Right forelimb (tissue), 1 donor: ENCODE results near the gene JAG1.
A peak's percentile ranks its signal among the peaks of the same experiment; 100 is the strongest.

Experiments used
- DNase-seq: peaks from one replicate; pipeline ENCODE4 v3.0.0-alpha.2; 2018

JAG1 gene

DNA sequence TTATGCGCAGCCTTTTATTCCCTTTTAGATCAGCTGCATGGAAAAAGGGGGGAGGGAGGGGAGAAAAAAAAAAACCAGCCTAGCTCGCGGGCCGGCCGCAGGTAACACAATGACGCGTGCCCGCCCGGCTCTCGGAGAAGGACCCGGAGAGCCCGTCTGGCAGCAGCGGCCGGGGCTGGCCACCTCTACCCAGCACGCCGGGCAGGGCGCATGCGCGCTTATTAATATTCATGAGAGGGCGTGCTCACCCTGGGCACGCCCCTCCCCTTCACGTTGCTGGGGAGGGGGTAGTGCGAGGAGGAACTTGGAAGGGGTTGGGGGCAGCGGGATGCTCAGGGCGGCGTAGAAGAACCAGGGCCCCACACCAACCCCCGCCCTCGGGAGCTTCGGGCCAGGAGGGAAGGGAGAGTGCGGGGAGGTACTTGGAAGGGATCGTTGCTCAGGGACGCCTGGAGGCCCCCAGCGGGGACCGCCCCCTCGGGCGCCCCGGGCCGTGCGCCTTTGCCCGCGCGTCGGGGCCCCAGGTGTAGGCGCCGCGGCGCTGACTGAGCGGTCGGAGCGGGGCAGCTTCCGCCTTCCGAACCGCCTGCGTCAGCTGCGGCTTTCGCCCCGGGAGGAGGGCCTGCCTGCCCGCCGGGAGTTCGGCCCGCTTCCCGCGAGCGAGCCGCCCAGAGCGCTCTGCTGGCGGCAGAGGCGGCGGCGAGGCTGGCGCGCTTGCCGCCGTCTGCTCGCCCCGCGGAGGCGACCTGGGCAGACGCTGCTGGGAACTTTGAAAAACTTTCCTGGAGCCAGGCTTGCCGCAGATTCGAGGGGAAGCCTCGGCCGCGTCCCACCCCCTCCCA, at the start of gene JAG1:
JAG1 (minus strand) TSS at position 158 of the 842 bp plus-strand sequence. CDS start 469 bp downstream, outside the sequence.
- DNase-seq: peak; percentile 94

DNA sequence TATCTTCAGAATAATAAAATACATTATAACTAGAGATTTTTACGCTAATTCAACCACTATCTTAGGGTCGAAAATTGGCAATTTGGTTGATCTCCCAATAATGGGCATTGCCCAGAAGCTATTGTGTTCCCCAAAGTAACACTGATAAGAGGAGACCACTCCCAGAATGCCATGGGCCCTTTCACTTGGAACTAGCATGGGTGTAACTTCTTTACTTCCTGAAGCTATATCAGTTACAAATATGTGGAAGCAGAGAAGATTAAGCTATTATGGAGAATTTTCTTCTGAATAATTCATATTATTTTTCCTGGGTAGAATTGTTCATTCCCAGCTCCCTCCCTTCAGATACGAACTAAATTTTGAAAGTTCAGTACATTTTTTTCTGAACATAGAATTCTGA, 48.2 kb upstream of the JAG1 start:
- DNase-seq: no peak

DNA sequence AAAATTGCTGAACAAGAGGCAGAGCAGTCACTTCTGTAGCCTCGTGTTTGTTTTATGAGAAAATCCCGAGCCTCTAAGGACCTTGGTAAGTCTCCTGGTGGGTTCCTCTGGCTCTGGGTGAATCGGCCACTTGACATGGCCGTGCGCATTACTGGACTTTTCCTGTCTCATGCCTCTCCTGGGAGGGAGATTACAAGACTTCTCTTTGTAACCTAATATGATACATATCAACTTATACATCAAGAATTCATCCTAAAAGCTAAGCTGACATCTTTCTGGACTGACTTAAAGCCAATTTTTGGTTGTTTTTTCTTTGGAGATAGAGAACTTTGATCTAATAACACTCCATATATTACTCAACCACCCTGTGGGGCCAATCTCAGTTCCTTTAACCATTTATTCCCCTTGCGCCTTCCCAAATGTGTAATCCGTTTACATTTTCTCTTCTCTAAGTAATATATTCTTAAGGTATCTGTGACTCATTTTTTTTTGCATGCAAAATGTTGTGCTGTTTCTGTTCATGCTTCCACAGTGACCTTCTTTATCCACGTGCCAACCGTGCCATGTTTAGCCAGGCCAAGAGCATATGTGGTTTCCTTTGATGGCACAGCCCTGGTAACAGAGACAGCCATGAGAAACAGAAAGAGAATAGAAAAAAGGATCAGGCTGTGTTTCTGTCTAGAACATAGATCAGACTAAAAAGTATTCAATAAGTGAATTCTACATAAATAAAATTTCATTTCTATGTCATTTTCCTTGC, 47.5 kb upstream of the JAG1 start:
- no peak for DNase-seq

DNA sequence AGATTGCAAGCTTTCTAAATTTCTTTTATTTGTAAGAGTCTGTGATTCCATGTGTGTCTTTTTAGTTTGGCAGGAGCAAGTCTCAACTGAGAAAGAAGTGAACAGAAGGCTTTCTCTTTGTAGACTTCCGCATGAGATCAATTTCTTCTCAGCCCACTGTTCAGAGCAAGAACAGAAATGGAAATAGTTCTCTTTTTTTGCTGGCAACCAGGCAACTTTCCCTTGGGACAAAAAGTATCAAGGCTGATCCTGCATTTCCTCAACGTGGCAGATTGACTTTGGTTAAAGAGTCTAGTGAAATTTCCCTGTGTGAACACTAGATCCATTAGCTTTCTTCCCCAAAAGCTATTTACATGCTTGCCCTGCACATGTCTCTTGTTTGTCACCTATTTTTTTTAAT, 46.8 kb upstream of the JAG1 start:
- DNase-seq: no peak

DNA sequence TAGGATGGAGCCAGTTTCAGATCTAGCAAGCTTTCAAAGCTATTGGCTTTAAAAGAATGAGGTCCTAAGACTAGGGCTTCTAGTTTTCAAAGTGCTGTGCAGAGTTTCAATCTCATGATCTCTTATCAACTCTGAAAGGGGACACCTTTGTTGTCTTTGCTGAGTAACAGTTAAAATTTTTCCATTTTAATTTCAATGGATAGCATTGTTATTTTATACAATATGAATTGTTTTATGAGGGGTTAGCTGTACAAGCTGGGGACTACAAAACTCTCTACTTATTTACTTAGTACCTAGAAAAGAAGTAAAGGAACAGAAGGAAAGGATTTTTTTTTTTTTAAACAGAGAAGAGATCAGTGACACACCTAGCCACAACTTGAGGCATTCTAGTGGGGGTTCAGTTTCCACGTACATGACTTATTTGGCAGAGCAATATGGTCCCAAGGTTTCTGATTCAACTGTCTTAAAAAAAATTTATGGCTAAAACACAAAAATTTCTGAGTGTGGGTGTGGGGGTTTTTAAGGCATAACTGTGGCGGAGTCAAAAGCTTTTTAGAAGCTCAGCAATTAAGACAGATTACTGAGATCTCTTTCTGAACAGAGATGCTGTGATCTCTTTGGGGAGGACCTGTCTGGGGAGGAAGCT, 46.1 kb upstream of the JAG1 start:
- DNase-seq: no peak

DNA sequence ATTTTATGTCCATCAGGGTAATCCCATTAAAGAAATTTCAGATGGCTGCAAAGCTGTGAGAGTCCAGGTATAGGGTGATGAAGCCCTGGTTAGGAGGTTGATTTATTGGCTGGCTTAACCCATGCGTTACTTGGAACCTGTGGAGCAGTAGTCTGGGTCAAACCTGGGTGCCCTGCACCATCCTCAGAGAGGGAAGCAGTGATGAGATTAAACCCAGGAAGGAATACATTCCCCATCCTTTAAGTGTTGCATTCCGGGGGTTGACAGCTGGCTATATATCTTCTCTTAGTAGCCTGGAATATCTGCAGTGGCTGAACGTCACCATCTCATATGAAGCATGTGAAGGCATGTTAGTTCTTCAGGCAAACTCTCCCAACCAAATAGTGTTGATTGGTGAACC, 44.9 kb upstream of the JAG1 start:
- DNase-seq: no peak

DNA sequence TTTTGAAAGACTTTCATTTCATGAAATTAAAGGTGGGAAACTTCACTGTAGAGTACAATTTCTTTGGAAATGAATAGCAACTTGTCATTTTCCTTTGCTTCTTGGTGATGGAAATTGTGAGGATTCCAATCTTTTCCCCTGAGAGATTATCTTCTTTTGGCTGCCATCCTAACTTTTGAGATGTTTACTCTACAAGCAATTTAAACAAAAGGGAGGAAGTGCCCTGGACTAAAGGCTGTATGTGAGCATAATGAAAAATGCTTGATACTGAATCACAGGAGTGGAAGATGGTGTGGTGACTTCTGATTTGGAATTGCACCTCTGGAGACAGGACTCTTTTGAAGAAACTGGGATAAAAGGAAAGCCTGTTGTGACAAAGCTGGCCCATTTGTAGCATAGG, 43.1 kb upstream of the JAG1 start:
- DNase-seq: no peak

DNA sequence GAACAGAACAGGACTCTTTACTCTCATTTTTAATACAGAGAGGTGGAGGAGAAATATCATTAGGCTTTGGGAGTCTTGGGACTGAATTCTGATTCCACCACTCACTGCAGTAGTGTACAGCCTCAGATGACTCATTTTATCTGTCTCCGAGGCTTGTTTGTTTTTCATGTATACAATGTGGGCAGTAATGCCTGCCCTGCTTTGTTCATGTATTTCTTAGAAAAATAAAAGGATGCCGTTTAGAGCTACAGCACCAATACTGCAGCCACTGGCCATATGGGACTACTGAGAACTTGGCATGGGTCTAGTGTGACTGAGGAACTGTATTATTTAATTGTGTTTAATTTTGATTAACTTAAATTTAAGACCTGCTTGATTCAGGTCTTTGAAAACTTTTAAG, 41.2 kb upstream of the JAG1 start:
- no peak for DNase-seq

DNA sequence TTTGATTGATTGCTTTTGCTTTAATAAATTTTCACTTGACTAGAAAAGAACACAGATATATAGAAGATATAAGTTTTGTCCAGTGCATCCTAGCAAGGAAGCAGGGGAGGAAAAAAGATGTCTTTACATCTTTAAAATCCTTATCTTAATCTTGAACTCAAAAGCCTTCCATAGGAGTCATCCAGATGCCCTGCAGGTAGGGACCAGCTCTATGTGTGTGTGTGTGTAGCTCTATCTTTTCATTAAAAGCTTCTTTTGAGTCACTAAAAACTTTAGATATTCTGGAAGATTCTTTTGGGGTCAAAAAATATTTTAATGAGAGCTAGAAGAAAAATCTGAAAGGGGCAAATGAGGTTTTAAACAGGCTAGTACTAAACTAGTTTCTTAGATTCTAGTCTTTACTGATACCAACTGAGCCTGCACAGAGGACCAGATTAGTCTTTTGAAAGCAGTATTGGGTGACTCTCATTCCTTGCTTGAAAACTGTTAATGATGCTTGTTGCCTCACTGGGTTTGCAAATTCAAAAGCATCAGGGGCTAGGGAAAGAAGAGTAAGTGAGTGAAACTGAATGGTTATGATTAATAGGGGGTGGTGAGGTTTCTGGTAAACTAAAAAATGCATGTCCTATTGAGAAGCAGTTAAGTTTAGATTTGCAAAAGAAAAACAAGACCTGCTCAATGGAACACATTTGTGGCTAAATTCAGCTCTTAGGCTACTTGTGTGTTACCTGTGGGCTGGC, 40.6 kb upstream of the JAG1 start:
- no peak for DNase-seq

DNA sequence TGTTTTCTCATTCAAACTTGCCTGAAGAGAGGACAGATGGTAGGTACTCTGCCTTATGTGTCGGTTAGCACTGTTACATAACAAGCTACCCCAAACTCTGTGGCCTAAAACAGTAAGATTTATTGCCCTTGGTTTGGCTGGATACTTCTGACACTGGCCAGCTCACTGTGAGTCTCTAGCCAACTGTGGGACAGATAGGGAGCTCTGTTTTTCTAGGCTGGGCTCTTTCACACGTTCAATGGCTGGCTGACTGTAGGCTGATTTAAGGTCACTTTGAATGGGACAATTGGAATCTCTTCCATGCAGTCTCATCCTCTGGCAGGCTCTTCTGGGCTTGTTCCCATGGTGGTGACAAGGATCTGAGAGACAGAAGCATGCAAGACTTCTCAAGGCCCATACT, 39.4 kb upstream of the JAG1 start:
- DNase-seq: no peak

DNA sequence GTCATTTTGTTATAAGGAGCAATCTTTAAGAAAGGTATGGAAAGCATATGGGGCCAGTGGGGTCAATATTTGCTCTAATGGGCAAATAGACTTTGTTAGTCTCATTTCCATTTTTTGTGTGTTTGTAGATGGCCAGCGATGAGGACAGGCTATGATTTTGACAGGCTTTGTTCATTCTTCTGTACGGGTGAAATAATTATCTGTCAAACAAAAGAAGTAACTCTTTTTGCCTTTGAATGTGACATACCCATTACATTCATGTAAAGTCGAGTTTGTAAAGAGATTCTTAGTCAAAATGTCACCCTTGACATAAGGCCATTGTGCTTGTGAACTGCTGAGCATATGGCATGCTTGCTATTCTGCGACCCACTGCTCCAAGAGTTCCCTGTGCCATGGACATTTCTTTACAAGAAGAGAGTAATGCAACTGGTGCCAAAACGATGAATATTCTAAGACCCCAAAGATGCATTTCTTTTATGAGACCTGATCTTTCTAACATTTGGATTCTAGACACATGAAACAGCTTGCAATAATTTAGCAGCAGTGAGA, 38.2 kb upstream of the JAG1 start:
- DNase-seq: no peak

DNA sequence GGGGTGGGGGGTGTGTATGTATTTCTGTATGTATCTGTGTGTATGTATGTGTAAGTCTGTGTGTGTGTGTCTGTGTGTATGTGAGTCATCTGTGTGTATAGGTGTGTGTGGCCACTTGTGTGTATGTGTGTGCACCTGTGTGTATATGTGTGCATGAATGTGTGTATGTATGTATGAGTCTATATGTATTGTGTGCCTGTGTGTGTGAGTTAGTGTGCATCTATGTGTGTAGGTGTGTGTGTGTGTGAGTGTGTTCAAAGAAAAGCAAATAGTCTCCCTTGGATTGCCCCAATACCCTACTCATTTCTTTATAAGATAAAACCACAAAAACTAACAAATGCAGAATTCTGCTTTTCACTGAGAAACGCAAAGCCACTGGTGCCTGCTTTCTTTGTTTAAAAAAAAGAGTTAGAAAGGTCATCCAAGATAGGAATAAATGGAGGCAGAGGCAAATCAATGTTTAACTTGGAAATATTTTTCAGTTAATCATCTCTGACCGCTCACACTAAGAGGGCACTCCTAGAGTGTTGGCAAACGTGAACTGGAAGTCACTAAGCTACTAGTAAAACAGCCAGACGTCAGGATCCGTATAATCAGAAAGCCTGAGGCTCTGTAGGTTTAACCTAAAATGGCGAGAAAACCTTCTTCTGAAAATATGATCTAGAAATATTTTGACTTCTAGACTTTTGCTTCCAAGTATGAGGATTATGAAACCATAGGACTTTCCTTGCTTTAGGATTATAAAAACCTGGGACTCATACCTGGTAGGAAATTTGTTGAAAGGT, 37.4 kb upstream of the JAG1 start:
- no peak for DNase-seq

DNA sequence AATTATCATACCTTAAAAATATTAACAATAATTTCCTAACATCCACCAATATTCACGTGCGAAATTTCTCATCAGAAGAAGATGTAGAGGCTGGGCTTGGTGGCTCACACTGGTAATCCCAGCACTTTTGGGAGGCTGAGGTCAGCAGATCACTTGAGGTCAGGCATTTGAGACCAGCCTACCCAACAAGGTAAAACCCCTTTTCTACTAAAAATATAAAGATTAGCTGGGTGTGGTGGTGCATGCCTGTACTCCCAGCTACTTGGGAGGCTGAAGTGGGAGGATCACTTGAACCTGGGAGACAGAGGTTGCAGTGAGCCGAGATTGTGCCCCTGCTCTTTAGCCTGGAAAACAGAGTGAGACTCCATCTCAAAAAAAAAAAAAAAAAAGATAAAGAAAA, 36.1 kb upstream of the JAG1 start:
- DNase-seq: no peak

DNA sequence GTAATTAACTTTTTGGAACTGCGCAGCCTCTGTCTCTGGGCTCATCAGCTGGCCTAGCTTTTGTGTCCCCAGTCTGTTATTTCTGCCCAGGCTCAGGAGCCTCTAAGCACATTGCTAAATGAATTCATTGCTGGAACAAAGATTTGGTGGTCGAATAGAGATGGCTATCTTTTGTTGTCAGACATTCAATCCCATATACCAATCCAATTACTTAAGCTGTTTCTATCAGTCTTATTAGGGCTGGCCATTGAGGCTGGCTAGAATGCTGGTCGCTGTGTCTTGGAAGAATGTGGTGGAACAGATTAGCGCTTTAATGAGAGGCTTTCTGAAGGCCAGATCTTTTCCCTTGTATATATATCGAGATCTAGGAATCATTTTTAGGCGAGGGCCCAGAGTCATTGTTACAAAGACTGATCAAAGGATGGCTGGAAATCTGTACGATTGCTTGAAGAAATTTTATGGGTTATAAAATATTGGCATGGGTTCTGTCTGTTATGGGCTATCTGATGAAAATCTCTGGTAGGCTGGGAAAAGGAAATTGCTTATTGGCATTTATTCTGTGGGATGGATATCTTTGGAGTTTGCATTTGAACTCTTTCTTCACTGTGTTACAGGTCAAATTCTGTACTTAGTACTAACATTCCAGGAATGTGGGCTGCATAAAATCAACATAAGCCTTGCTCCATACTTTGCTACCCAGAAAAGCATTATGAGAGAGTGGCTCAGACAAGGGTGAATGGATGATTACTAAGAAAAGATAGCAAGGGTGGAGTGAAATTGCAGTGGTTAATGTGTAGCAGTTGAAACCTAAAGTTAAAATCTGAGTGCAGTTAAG, 34.8 kb upstream of the JAG1 start:
- no peak for DNase-seq

DNA sequence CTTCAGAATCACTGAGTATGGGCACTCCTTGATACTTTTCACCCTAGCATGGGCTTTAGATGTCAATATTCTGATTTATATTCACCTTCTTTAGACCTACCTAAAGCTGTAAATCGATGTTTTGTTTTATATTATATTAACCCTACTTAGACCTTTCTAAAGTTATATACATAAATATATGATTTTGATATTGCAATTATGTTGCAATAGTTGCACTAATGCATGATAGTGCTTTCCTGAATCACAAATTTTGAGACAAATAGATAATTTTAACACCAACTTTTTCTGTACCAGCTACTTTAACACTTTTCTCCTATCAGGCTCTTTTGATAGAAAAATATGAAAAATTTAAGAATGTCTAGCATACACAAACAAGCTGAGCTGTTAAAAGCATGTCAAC, 34.0 kb upstream of the JAG1 start:
- DNase-seq: no peak

DNA sequence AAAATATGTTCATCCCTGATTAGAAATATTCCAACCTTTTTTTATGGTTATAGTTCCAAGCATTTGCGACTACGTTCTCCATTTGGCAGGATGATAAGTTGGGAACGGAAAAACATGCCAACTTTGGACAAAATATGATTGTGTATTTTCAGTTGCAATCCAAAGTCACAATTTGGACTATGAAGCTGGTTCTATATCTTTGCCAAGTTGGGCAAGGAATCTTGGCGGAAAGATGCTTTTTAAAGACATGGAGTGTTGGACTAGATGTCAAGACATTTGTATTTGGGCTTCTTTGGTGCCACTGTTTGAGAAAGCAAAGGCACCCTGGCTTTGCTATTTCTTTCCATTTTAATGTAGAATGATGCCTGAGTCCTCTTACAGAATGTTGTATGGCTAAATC, 33.3 kb upstream of the JAG1 start:
- no peak for DNase-seq

DNA sequence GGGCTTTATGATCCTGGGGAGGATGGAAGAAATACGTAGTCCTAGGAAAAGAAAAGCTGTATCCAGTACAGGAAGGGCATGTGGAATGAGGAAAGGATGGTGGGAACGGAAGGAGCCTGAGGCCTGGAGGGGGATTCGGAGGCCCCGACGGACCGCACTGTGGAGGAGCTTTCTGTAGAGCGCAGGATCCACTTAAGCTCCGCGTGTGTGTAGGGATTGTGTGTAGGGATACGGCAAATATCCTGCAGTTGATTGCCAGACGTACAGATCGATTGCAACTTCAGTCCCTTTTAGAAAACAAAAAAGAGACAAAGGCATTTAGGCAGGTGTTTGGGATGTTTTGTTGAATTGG, 32.6 kb upstream of the JAG1 start:
- no peak for DNase-seq

DNA sequence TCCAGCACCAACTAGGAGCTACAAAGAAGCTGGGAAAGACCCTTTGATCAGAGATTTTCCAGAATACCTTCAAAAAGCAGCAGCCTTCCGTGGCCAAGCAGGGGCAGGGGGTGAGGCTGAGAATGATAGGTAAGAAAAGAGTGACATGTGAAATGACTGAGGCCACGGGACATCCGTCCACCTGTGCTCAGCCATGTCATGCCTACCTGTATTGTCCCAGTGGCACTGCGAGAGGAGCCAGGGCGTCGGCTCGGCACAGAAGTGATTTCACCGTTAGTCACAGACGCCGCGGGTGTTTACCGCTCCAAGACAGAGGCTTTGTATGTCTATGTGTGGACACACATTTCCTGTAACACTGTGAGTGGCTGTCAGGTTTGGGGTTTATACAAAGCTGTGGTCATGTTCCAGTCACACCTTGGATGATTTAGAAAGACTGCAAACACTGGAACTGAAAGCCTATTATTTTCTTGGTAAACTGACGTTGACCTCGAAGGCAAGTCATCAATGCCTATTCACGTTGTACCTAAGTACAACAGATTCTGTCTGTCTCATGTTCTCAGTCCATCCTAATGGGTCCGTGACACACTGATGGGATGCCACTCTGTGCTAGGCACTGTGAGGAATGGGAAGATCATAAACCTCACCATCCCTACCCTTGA, 32.1 kb upstream of the JAG1 start:
- DNase-seq: no peak

DNA sequence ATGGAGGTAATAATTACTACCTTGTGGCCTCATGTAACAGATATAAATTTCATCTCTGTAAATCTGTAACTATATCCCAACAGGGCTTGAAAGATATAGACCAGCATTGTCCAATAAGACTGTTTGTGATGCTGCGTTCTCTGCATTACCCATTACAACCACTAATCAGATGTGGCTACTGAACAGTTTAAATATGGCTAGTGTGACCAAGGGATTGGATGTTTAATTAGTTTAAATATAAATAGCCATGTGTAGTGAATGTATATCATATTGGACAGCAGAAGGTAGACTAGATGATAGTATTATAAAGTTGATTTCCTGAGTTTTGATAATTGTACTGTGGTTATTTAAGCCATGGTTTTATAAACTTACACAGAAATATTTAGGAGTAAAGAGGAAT, 27.8 kb upstream of the JAG1 start:
- no peak for DNase-seq

DNA sequence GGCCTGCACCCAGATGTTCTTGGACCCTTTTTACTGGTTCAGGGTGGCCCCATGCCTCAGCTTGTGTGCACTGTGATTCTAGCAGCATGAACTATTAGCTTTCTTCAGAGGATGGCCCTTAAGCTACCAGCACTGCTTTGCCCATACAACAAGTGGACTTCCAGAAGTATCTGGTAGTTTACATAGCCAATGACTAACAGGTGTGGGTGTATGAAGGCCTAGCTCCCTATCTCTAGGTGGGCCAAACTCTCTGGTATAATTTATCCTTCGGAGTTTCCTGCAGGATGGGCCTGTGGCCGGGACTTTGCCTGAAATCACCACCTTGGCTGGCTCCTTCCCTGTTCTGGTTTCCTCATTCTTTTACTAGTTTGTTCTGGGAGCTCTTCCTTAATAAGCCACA, 26.1 kb upstream of the JAG1 start:
- DNase-seq: no peak

DNA sequence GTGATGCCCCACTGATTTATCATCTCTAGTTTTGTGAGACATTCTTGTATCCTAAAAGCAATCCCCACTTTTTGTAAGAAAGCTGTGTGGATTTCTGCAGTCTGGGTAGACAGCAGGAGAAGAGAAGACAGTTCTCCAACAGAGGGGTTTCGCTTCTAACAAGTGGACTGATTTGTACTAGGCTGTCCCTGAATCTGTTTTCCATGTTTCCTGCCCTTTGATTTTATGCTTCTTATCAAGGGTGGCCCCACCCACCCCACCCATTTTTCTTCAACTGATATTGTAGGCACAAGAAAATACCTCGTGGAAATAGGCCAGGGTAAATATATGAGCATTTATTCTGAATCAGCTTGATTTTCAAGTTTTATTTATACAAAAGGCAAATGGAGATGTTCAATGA, 25.7 kb upstream of the JAG1 start:
- DNase-seq: no peak
